K562 (cell line): Measurements from ENCODE around the gene PKHD1. TPM values are rescaled to one million over a fixed set of nuclear protein-coding genes. Genes with fewer than 3 reads are reported as not detected.

Source experiments
- ATAC-seq: fragments of 200-7000 bp; cut with Tn5 transposase; 3 replicates; pipeline ENCODE4 v1.9.1; 2020; ENCODE audit warnings: moderate library complexity
- BruUV-seq: library from RNA; stranded (reverse); fragments of 400-500 nt; replicated peaks from 2 replicates; lab custom pipeline; 2021; lab: Mats Ljungman, UMichigan
- CTCF ChIA-PET: fragments of 300-600 bp; formaldehyde crosslinking; extraction: SDS; loops from one replicate; lab custom pipeline; 2021; ENCODE audit warnings: low intra/inter-chr PET ratio; lab: Yijun Ruan, JAX
- POLR2A ChIA-PET: fragments of 300-600, 350-650 bp; sonication (Branson Sonifier 250); formaldehyde crosslinking; extraction: SDS; loops from one replicate; lab custom pipeline; 2021; ENCODE audit warnings: antibody characterized with exemption, inconsistent platforms; lab: Yijun Ruan, JAX
- DNase-seq, 4 experiments: peaks; one replicate each; pipeline versions ENCODE4 v3.0.0 to v3.0.0-alpha.2; 2011 to 2018; ENCODE audit warnings: low spot score in 3 of 4, mixed read lengths in 3 of 4; ENCODE audit errors: extremely low read depth in 1 of 4
- FAIRE-seq: peaks from 2 replicates; lab custom pipeline; 2011; peaks lifted over from hg19 to GRCh38; lab: Jason Lieb, UNC
- H2AFZ ChIP-seq: 2 replicates; pipeline ENCODE4 v1.6.0; 2011; ENCODE audit warnings: low read depth, low read length, control low read depth, inconsistent platforms
- H3K27ac ChIP-seq: fragments of 200-600 bp; 3 replicates; pipeline ENCODE4 v1.8.0; 2011; ENCODE audit warnings: low read depth, mild to moderate bottlenecking, control low read depth, inconsistent platforms, low read length, moderate library complexity, mixed read lengths; ENCODE audit errors: extremely low read depth
- H3K27me3 ChIP-seq, 2 experiments: fragments of 300-600 bp in 1 of 2; 2 replicates in 1 of 2; 3 replicates in 1 of 2; pipeline versions ENCODE4 v1.6.0 to v1.8.0; 2011; ENCODE audit warnings: inconsistent platforms in 2 of 2, low read length in 2 of 2, mild to moderate bottlenecking in 1 of 2, mixed read lengths in 1 of 2, moderate library complexity in 1 of 2; ENCODE audit not compliant: control insufficient read depth in 2 of 2, insufficient read depth in 2 of 2
- H3K36me3 ChIP-seq: fragments of 300-600 bp; 3 replicates; pipeline ENCODE4 v1.8.0; 2011; ENCODE audit warnings: mild to moderate bottlenecking, low read length, inconsistent platforms; ENCODE audit not compliant: control insufficient read depth, insufficient read depth
- H3K4me1 ChIP-seq, 2 experiments: fragments of 200-600 bp in 1 of 2; replicated peaks in 1 of 2; 2 replicates in 1 of 2; 3 replicates in 1 of 2; pipeline versions ENCODE4 v1.5.1 to v1.8.0; 2011; ENCODE audit warnings: inconsistent platforms in 2 of 2, low read length in 2 of 2, mild to moderate bottlenecking in 1 of 2, mixed read lengths in 1 of 2, moderate library complexity in 1 of 2; ENCODE audit not compliant: control insufficient read depth in 2 of 2, insufficient read depth in 2 of 2
- H3K4me2 ChIP-seq: 2 replicates; pipeline ENCODE4 v1.6.1; 2011; ENCODE audit warnings: low read length, control low read depth, inconsistent platforms, mixed read lengths; ENCODE audit not compliant: insufficient read depth
- H3K4me3 ChIP-seq: fragments of 200-600 bp; sonication (generic), shearing (Covaris generic); 2 replicates; pipeline ENCODE4 v1.5.1; 2016; ENCODE audit warnings: control low read depth, inconsistent platforms
- H3K79me2 ChIP-seq: fragments of 200-600 bp; 3 replicates; pipeline ENCODE4 v1.8.0; 2011; ENCODE audit warnings: low read length, inconsistent platforms; ENCODE audit not compliant: control insufficient read depth, insufficient read depth
- H3K9ac ChIP-seq, 2 experiments: 2 replicates each; pipeline versions ENCODE4 v1.6.0 to v1.6.1; 2011; ENCODE audit warnings: low read depth in 2 of 2, low read length in 2 of 2, control low read depth in 1 of 2, inconsistent platforms in 1 of 2, mild to moderate bottlenecking in 1 of 2, mixed read lengths in 1 of 2; ENCODE audit not compliant: insufficient read depth in 1 of 2
- H3K9me1 ChIP-seq: one replicate; pipeline ENCODE4 v1.6.0; 2011; ENCODE audit warnings: inconsistent platforms, mild to moderate bottlenecking, low read length, moderate library complexity; ENCODE audit not compliant: control insufficient read depth, insufficient read depth
- H3K9me3 ChIP-seq: replicated peaks from 2 replicates; pipeline ENCODE4 v1.5.1; 2011; ENCODE audit warnings: low read depth, low read length, inconsistent platforms; ENCODE audit not compliant: control insufficient read depth, insufficient read depth
- H4K20me1 ChIP-seq: replicated peaks from 2 replicates; pipeline ENCODE4 v1.6.1; 2011; ENCODE audit warnings: low read length, inconsistent platforms, mixed read lengths; ENCODE audit not compliant: control insufficient read depth, insufficient read depth
- GATA2 ChIP-seq: sonication (generic); formaldehyde crosslinking; IDR thresholded peaks from 2 replicates; pipeline ENCODE4 v1.4.0; 2020; ENCODE audit warnings: mild to moderate bottlenecking, missing genetic modification reagents
- MEIS2 ChIP-seq: fragments of 450-650 bp; IDR thresholded peaks from 2 replicates; pipeline ENCODE4 v1.6.1; 2014; ENCODE audit warnings: mild to moderate bottlenecking; ENCODE audit not compliant: partially characterized antibody
- NFRKB ChIP-seq: fragments of 450-650 bp; IDR thresholded peaks from 2 replicates; pipeline ENCODE4 v1.6.1; 2016; ENCODE audit warnings: low read depth
- PHF8 ChIP-seq: fragments of 200-600 bp; sonication (generic); IDR thresholded peaks from 2 replicates; pipeline ENCODE4 v1.6.1; 2012; ENCODE audit warnings: mixed run types, mild to moderate bottlenecking, inconsistent platforms, low read length, moderate library complexity, borderline replicate concordance
- POLR2A ChIP-seq: fragments of 450-650 bp; conservative IDR thresholded peaks from 2 replicates; pipeline ENCODE4 v1.6.1; 2016
- TEAD4 ChIP-seq, 2 experiments: sonication (generic) in 1 of 2; formaldehyde crosslinking in 1 of 2; IDR thresholded peaks; 2 replicates each; pipeline versions ENCODE4 v1.6.1 to v1.8.0; 2012 to 2022; ENCODE audit warnings: borderline replicate concordance in 1 of 2, inconsistent platforms in 1 of 2, low read length in 1 of 2, mild to moderate bottlenecking in 1 of 2, missing genetic modification reagents in 1 of 2
- ZNF239 ChIP-seq: fragments of 250-450 bp; sonication (Bioruptor Pico); IDR thresholded peaks from 2 replicates; pipeline ENCODE4 v1.4.0; 2020; ENCODE audit warnings: mild to moderate bottlenecking
- ZNF274 ChIP-seq: IDR thresholded peaks from 2 replicates; pipeline ENCODE4 v1.6.1; 2011; ENCODE audit warnings: low read depth, mild to moderate bottlenecking, low read length, moderate library complexity, borderline replicate concordance
- WGBS: fragments of 100-300 bp; shearing (Covaris generic); methylation state at CpG from one replicate; pipeline ENCODE4 v1.1.6; 2016; ENCODE audit warnings: low coverage, mixed read lengths; ENCODE audit not compliant: insufficient coverage; ENCODE audit errors: missing lambda C conversion rate; 5-methylcytosine and 5-hydroxymethylcytosine counted together
- in situ Hi-C: fragments of 300-500 bp; cut with MboI; formaldehyde crosslinking; loops from 4 replicates; pipeline ENCODE4 v1.15.0; 2018; ENCODE audit warnings: inconsistent platforms, mixed read lengths
- intact Hi-C: fragments of 100-400 bp; cut with micrococcal nuclease; formaldehyde crosslinking; loops from 2 replicates; pipeline ENCODE4 v1.14.2; 2022
- polyA plus RNA-seq, 8 experiments: library from polyadenylated mRNA; depleted of rRNA in 4 of 8; stranded (reverse) in 5 of 8; unstranded in 3 of 8; fragments of >200 nt; fragmentation: Nextera tagmentation in 2 of 8; fragmentation: Illumina TruSeq in 1 of 8; extraction: Ambion mirVana in 2 of 8; extraction: Trizol in 1 of 8; gene quantifications; 2 replicates each; pipeline versions ENCODE4 v1.2.1 to v1.2.3, GENCODE V29; 2011 to 2014; ENCODE audit warnings: inconsistent platforms in 1 of 8, missing spikeins in 1 of 8
- total RNA-seq, 7 experiments: library from RNA; depleted of rRNA in 6 of 7; stranded (reverse); fragments of >200 nt in 6 of 7; fragmentation: Illumina TruSeq in 2 of 7; extraction: Trizol in 2 of 7; gene quantifications; 2 replicates each; pipeline versions ENCODE4 v1.2.1 to v1.2.3, GENCODE V29; 2011 to 2021; ENCODE audit warnings: low replicate concordance in 1 of 7
- TF ChIP-seq, protein P1 (sequence below), 2 experiments: IDR thresholded peaks; 2 replicates each; pipeline ENCODE4 v1.6.1; 2012; ENCODE audit warnings: improper control_type of control experiment in 2 of 2, low read depth in 2 of 2, low read length in 2 of 2, borderline replicate concordance in 1 of 2
- TF ChIP-seq, protein P2 (sequence below): IDR thresholded peaks from 2 replicates; pipeline ENCODE4 v1.6.1; 2012; ENCODE audit warnings: low read depth, low read length, improper control_type of control experiment, borderline replicate concordance
- TF ChIP-seq, protein P3 (sequence below): fragments of 250-450 bp; sonication (Bioruptor Pico); IDR thresholded peaks from 2 replicates; pipeline ENCODE4 v1.6.1; 2021; ENCODE audit warnings: mild to moderate bottlenecking
- TF ChIP-seq, protein P4 (sequence below): sonication (generic); formaldehyde crosslinking; IDR thresholded peaks from 2 replicates; pipeline ENCODE4 v1.8.0; 2022; ENCODE audit warnings: mild to moderate bottlenecking, missing genetic modification reagents

The PKHD1 gene
- total and polyA plus RNA-seq, 9 of the 15 experiments (the other 6 are each of a cell fraction or from before 2014, with no cell fraction given), result 0.01 to 0.04 (median 0.01) TPM; not detected in 6

DNA sequence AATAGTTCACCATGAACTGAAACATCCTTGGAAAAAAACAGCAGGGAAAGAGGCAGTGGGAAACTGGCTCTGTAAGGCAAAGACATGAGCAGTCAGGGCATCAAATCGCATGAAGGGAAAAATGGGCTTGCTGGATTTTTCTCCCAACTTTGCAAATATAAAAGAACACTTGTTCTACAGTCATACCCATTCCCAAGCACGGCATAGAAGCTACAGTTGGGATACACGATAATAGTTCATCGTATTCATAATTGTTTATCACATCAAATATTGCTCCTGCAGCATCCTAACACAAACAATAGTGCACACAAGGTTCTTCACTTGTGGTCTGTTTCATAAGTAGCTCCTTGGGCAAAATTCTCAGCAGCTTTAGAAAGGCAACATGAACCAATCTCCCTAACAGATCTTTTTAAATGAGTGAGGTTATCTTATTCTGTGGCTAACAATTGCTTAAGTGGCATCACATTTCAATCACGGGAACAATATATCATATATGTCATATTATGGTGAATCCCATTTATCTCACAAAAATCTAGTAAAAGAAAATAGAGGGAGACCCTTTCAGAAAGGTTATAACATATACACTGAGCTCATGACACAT, 243.9 kb downstream of the PKHD1 start:
- DNase-seq (no peak), ATAC-seq (no peak), FAIRE-seq (no peak)
- in situ Hi-C loops (no loop called here), intact Hi-C loops (no loop called here)
- no peaks in the 10 kb centered on the region for H3K4me1 ChIP-seq
- H3K36me3 ChIP-seq, result no peaks in the 10 kb centered on the region
- no peak overlapping the region for H3K4me2 ChIP-seq
- H3K4me3 ChIP-seq, result no peak overlapping the region
- H3K9me3 ChIP-seq, result no peaks in the 10 kb centered on the region
- H3K9me1 ChIP-seq, result no peaks in the 10 kb centered on the region
- CTCF ChIA-PET, result no interaction called here
- BruUV-seq, result no TSS peak
- WGBS, result 2% methylated on average over 5 of the region's 5 CpGs
- H3K27ac ChIP-seq, result no peak overlapping the region
- H3K79me2 ChIP-seq, result no peaks in the 10 kb centered on the region
- no peak overlapping the region for H2AFZ ChIP-seq
- H4K20me1 ChIP-seq, result no peaks in the 10 kb centered on the region
- H3K27me3 ChIP-seq, result no peaks in the 10 kb centered on the region
- POLR2A ChIA-PET, result no interaction called here
- H3K9ac ChIP-seq, result no peak overlapping the region
- TF ChIP-seq, protein P1, sequence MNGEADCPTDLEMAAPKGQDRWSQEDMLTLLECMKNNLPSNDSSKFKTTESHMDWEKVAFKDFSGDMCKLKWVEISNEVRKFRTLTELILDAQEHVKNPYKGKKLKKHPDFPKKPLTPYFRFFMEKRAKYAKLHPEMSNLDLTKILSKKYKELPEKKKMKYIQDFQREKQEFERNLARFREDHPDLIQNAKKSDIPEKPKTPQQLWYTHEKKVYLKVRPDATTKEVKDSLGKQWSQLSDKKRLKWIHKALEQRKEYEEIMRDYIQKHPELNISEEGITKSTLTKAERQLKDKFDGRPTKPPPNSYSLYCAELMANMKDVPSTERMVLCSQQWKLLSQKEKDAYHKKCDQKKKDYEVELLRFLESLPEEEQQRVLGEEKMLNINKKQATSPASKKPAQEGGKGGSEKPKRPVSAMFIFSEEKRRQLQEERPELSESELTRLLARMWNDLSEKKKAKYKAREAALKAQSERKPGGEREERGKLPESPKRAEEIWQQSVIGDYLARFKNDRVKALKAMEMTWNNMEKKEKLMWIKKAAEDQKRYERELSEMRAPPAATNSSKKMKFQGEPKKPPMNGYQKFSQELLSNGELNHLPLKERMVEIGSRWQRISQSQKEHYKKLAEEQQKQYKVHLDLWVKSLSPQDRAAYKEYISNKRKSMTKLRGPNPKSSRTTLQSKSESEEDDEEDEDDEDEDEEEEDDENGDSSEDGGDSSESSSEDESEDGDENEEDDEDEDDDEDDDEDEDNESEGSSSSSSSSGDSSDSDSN (IDR thresholded peaks at IDR 0.05; ENCODE audit: borderline replicate concordance in 1 of 2, low read depth in 2 of 2, low read length in 2 of 2), result no peak
- TF ChIP-seq PHF8, result no peak
- no peak for TF ChIP-seq ZNF274
- no peak for TF ChIP-seq NFRKB
- no peak for TF ChIP-seq GATA2
- no peak for TF ChIP-seq ZNF239 (CRISPR knock-in tag)
- TF ChIP-seq TEAD4 (IDR thresholded peaks at IDR 0.05; ENCODE audit: low read length), result no peak
- no peak for TF ChIP-seq TEAD4 (CRISPR knock-in tag; IDR thresholded peaks at IDR 0.05; ENCODE audit: borderline replicate concordance)
- TF ChIP-seq, protein P2, sequence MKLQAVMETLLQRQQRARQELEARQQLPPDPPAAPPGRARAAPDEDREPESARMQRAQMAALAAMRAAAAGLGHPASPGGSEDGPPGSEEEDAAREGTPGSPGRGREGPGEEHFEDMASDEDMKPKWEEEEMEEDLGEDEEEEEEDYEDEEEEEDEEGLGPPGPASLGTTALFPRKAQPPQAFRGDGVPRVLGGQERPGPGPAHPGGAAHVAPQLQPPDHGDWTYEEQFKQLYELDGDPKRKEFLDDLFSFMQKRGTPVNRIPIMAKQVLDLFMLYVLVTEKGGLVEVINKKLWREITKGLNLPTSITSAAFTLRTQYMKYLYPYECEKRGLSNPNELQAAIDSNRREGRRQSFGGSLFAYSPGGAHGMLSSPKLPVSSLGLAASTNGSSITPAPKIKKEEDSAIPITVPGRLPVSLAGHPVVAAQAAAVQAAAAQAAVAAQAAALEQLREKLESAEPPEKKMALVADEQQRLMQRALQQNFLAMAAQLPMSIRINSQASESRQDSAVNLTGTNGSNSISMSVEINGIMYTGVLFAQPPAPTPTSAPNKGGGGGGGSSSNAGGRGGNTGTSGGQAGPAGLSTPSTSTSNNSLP, result no peak
- no peak for TF ChIP-seq MEIS2
- TF ChIP-seq, protein P3, sequence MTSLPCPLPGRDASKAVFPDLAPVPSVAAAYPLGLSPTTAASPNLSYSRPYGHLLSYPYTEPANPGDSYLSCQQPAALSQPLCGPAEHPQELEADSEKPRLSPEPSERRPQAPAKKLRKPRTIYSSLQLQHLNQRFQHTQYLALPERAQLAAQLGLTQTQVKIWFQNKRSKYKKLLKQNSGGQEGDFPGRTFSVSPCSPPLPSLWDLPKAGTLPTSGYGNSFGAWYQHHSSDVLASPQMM (CRISPR knock-in tag), result no peak
- TF ChIP-seq POLR2A, result no peak
- TF ChIP-seq, protein P4, sequence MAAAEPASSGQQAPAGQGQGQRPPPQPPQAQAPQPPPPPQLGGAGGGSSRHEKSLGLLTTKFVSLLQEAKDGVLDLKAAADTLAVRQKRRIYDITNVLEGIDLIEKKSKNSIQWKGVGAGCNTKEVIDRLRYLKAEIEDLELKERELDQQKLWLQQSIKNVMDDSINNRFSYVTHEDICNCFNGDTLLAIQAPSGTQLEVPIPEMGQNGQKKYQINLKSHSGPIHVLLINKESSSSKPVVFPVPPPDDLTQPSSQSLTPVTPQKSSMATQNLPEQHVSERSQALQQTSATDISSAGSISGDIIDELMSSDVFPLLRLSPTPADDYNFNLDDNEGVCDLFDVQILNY, result no peak
